HepG2 (cell line): ENCODE data around the gene HOXD3. TPM values are rescaled to one million over a fixed set of nuclear protein-coding genes. Genes with fewer than 3 reads are reported as not detected.

Source experiments
- GABPB1 ChIP-seq: IDR thresholded peaks from 2 replicates; pipeline ENCODE4 v1.6.1; 2016; ENCODE audit warnings: mild to moderate bottlenecking, missing genetic modification reagents, moderate library complexity, missing compliant biosample characterization
- KDM3A ChIP-seq: IDR thresholded peaks from 2 replicates; pipeline ENCODE4 v1.6.1; 2018; ENCODE audit warnings: low read depth, missing compliant biosample characterization
- MAFK ChIP-seq, 2 experiments: IDR thresholded peaks in 1 of 2; conservative IDR thresholded peaks in 1 of 2; 2 replicates each; pipeline ENCODE4 v1.6.1; 2011; ENCODE audit warnings: improper control_type of control experiment in 2 of 2, low read length in 2 of 2
- MAZ ChIP-seq, 2 experiments: sonication (generic) in 1 of 2; formaldehyde crosslinking in 1 of 2; IDR thresholded peaks; 2 replicates each; pipeline versions ENCODE4 v1.5.0 to v1.6.1; 2012 to 2020; ENCODE audit warnings: low read depth in 2 of 2, mild to moderate bottlenecking in 2 of 2, borderline replicate concordance in 1 of 2, improper control_type of control experiment in 1 of 2, low read length in 1 of 2, missing genetic modification reagents in 1 of 2, moderate library complexity in 1 of 2
- RFX3 ChIP-seq: IDR thresholded peaks from 2 replicates; pipeline ENCODE4 v1.6.1; 2016; ENCODE audit warnings: missing biosample characterization, missing genetic modification reagents
- SP1 ChIP-seq, 2 experiments: fragments of 450-650 bp in 1 of 2; sonication (generic) in 1 of 2; formaldehyde crosslinking in 1 of 2; IDR thresholded peaks; 2 replicates each; pipeline versions ENCODE4 v1.4.0 to v1.6.1; 2016 to 2020; ENCODE audit warnings: missing genetic modification reagents in 1 of 2
- SUZ12 ChIP-seq: fragments of 150-350 bp; IDR thresholded peaks from 2 replicates; pipeline ENCODE4 v1.6.1; 2014; ENCODE audit warnings: low read depth, low read length
- TCF7L2 ChIP-seq: IDR thresholded peaks from 2 replicates; pipeline ENCODE4 v1.6.1; 2011; ENCODE audit warnings: mild to moderate bottlenecking, low read depth, low read length, moderate library complexity
- TSC22D2 ChIP-seq: sonication (generic); formaldehyde crosslinking; IDR thresholded peaks from 2 replicates; pipeline ENCODE4 v1.5.1; 2020; ENCODE audit warnings: missing genetic modification reagents, mild to moderate bottlenecking, borderline replicate concordance
- ZNF362 ChIP-seq: sonication (generic); formaldehyde crosslinking; IDR thresholded peaks from 2 replicates; pipeline ENCODE4 v1.4.0; 2020; ENCODE audit warnings: missing genetic modification reagents, mild to moderate bottlenecking, borderline replicate concordance
- ZNF414 ChIP-seq: sonication (generic); formaldehyde crosslinking; IDR thresholded peaks from 2 replicates; pipeline ENCODE4 v1.5.0; 2020; ENCODE audit warnings: missing genetic modification reagents
- ZNF713 ChIP-seq: sonication (generic); formaldehyde crosslinking; IDR thresholded peaks from 2 replicates; pipeline ENCODE4 v1.4.0; 2020; ENCODE audit warnings: mild to moderate bottlenecking, missing genetic modification reagents
- ZNF879 ChIP-seq: sonication (generic); formaldehyde crosslinking; IDR thresholded peaks from 2 replicates; pipeline ENCODE4 v1.8.1; 2023; ENCODE audit warnings: missing genetic modification reagents
- ZSCAN21 ChIP-seq: sonication (generic); formaldehyde crosslinking; IDR thresholded peaks from 2 replicates; pipeline ENCODE4 v1.8.0; 2022; ENCODE audit warnings: mild to moderate bottlenecking, missing genetic modification reagents, moderate library complexity, borderline replicate concordance
- polyA plus RNA-seq, 8 experiments: library from polyadenylated mRNA; depleted of rRNA in 3 of 8; stranded (reverse) in 7 of 8; unstranded in 1 of 8; fragments of >200 nt; fragmentation: Illumina TruSeq in 4 of 8; extraction: Trizol in 4 of 8; gene quantifications; 2 replicates each; pipeline versions ENCODE4 v1.2.1 to v1.2.3, GENCODE V29; 2011 to 2016; ENCODE audit warnings: low read depth in 4 of 8, missing spikeins in 1 of 8, mixed read lengths in 1 of 8; ENCODE audit not compliant: insufficient read depth in 1 of 8
- total RNA-seq, 5 experiments: library from RNA; depleted of rRNA; stranded (reverse); fragments of >200 nt; fragmentation: Illumina TruSeq; extraction: Trizol; gene quantifications; 2 replicates each; pipeline ENCODE4 v1.2.3, GENCODE V29; 2016; ENCODE audit warnings: low read depth in 1 of 5
- TF ChIP-seq, protein P1 (sequence below): sonication (generic); formaldehyde crosslinking; IDR thresholded peaks from 2 replicates; pipeline ENCODE4 v1.5.1; 2020; ENCODE audit warnings: mild to moderate bottlenecking, missing genetic modification reagents, moderate library complexity
- TF ChIP-seq, protein P2 (sequence below): sonication (generic); formaldehyde crosslinking; IDR thresholded peaks from 2 replicates; pipeline ENCODE4 v1.5.0; 2020; ENCODE audit warnings: mild to moderate bottlenecking, missing genetic modification reagents
- TF ChIP-seq, protein P3 (sequence below): sonication (generic); formaldehyde crosslinking; IDR thresholded peaks from 2 replicates; pipeline ENCODE4 v1.4.0; 2020; ENCODE audit warnings: low read depth, missing genetic modification reagents
- TF ChIP-seq, protein P4 (sequence below): sonication (generic); formaldehyde crosslinking; IDR thresholded peaks from 2 replicates; pipeline ENCODE4 v1.8.0; 2022; ENCODE audit warnings: missing genetic modification reagents, low read depth, mild to moderate bottlenecking, borderline replicate concordance

Gene HOXD3
- total and polyA plus RNA-seq, 2 of the 13 experiments (the other 11 are each of a cell fraction or from before 2014, with no cell fraction given), result 0.05 to 0.09 TPM

DNA sequence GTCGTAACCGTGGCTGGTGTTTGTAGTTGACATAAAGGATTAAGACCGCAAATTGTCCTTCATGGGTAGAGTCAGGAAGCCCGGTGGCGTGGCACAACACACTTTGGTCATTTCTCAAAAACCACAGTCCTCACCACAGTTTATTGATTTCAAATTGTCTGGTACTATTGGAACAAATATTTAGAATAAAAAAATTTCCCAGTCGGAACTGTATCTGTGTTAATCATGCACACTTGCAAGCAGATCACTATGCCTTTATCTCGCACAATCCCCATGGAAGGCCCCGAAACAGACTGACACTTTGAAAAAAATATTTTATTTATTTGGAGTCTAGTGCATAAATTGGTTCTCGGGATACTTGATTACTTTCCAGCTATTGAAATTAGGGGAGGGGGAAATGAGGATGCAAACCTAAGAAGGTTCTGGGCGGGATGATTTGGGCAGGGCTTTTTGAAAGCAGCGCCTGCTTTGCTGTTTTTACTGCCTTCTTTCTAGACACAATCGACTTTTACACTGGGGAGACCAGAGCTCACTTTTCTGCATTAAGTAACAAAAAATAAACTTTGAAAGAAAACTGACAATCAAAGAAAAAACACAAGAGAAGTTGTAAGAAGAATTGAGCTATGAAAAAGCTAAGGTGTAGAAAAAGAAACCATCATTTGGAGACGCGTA lies 15.9 kb downstream of the HOXD3 start (continued):
- TF ChIP-seq, protein P1, sequence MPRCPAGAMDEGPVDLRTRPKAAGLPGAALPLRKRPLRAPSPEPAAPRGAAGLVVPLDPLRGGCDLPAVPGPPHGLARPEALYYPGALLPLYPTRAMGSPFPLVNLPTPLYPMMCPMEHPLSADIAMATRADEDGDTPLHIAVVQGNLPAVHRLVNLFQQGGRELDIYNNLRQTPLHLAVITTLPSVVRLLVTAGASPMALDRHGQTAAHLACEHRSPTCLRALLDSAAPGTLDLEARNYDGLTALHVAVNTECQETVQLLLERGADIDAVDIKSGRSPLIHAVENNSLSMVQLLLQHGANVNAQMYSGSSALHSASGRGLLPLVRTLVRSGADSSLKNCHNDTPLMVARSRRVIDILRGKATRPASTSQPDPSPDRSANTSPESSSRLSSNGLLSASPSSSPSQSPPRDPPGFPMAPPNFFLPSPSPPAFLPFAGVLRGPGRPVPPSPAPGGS (CRISPR knock-in tag), result no peak
- TF ChIP-seq, protein P2, sequence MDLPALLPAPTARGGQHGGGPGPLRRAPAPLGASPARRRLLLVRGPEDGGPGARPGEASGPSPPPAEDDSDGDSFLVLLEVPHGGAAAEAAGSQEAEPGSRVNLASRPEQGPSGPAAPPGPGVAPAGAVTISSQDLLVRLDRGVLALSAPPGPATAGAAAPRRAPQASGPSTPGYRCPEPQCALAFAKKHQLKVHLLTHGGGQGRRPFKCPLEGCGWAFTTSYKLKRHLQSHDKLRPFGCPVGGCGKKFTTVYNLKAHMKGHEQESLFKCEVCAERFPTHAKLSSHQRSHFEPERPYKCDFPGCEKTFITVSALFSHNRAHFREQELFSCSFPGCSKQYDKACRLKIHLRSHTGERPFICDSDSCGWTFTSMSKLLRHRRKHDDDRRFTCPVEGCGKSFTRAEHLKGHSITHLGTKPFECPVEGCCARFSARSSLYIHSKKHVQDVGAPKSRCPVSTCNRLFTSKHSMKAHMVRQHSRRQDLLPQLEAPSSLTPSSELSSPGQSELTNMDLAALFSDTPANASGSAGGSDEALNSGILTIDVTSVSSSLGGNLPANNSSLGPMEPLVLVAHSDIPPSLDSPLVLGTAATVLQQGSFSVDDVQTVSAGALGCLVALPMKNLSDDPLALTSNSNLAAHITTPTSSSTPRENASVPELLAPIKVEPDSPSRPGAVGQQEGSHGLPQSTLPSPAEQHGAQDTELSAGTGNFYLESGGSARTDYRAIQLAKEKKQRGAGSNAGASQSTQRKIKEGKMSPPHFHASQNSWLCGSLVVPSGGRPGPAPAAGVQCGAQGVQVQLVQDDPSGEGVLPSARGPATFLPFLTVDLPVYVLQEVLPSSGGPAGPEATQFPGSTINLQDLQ (CRISPR knock-in tag), result no peak
- TF ChIP-seq, protein P3, sequence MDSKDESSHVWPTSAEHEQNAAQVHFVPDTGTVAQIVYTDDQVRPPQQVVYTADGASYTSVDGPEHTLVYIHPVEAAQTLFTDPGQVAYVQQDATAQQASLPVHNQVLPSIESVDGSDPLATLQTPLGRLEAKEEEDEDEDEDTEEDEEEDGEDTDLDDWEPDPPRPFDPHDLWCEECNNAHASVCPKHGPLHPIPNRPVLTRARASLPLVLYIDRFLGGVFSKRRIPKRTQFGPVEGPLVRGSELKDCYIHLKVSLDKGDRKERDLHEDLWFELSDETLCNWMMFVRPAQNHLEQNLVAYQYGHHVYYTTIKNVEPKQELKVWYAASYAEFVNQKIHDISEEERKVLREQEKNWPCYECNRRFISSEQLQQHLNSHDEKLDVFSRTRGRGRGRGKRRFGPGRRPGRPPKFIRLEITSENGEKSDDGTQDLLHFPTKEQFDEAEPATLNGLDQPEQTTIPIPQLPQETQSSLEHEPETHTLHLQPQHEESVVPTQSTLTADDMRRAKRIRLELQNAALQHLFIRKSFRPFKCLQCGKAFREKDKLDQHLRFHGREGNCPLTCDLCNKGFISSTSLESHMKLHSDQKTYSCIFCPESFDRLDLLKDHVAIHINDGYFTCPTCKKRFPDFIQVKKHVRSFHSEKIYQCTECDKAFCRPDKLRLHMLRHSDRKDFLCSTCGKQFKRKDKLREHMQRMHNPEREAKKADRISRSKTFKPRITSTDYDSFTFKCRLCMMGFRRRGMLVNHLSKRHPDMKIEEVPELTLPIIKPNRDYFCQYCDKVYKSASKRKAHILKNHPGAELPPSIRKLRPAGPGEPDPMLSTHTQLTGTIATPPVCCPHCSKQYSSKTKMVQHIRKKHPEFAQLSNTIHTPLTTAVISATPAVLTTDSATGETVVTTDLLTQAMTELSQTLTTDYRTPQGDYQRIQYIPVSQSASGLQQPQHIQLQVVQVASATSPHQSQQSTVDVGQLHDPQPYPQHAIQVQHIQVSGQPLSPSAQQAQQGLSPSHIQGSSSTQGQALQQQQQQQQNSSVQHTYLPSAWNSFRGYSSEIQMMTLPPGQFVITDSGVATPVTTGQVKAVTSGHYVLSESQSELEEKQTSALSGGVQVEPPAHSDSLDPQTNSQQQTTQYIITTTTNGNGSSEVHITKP, result no peak
- TF ChIP-seq GABPB1 (CRISPR knock-in tag), result no peak
- no peak for TF ChIP-seq ZNF713 (CRISPR knock-in tag)
- TF ChIP-seq TCF7L2, result no peak
- no peak for TF ChIP-seq SUZ12
- no peak for TF ChIP-seq MAFK (conservative IDR thresholded peaks at IDR 0.05 in 1 of 2, IDR thresholded peaks at IDR 0.05 in 1 of 2; ENCODE audit: low read length in 2 of 2)
- TF ChIP-seq KDM3A, result no peak
- TF ChIP-seq ZSCAN21, result no peak
- TF ChIP-seq ZNF362 (CRISPR knock-in tag), result no peak
- TF ChIP-seq SP1 (IDR thresholded peaks at IDR 0.05), result no peak
- TF ChIP-seq SP1 (CRISPR knock-in tag; IDR thresholded peaks at IDR 0.05), result no peak
- TF ChIP-seq, protein P4, sequence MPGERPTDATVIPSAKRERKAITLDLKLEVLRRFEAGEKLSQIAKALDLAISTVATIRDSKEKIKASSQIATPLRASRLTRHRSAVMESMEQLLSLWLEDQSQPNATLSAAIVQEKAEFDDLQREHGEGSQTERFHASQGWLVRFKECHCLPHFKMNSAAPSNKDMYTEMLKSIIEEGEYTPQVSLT, result no peak
- TF ChIP-seq TSC22D2 (CRISPR knock-in tag), result no peak
- no peak for TF ChIP-seq ZNF414 (CRISPR knock-in tag)
- no peak for TF ChIP-seq ZNF879 (CRISPR knock-in tag)
- no peak for TF ChIP-seq RFX3 (CRISPR knock-in tag)
- no peak for TF ChIP-seq MAZ (IDR thresholded peaks at IDR 0.05; ENCODE audit: borderline replicate concordance, low read depth, low read length)
- no peak for TF ChIP-seq MAZ (CRISPR knock-in tag; IDR thresholded peaks at IDR 0.05; ENCODE audit: low read depth)
